Stimulated activated CD4-positive, alpha-beta T cell treated with anti-CD3 and anti-CD28 coated beads, Interleukin-12 subunit alpha, Interleukin-12 subunit beta, amount 100 ng/mL, for 4 hours (primary cell): ENCODE measurements around the gene HS3ST2.
"Not testable (repeated sequence)": the region's sequence is repeated elsewhere in the genome, so short reads cannot be mapped to it uniquely, and the experiment has no call there.

Source experiments
- DNase-seq: peaks from one replicate; pipeline ENCODE4 v3.0.0-alpha.2; 2020

Gene HS3ST2

DNA sequence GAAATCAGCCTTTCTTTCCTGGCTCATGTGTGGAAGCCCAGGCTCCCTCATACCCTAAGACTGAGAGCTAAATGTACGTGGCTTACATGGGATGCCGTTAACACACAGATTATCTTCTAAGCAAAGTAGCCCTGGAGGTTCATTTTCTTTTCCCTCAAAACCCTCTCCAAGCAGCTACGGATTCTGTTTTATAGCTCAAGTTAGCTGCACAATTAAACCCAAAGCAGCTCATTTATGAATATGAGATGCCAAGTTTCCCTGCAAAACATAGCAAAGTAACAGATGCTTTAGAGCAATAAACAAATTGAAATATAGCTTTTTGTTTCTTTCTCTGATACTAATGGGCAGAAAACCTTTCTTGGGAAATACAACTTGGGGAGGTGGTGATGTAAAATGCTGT, 72.0 kb downstream of the HS3ST2 start:
- no peak for DNase-seq

DNA sequence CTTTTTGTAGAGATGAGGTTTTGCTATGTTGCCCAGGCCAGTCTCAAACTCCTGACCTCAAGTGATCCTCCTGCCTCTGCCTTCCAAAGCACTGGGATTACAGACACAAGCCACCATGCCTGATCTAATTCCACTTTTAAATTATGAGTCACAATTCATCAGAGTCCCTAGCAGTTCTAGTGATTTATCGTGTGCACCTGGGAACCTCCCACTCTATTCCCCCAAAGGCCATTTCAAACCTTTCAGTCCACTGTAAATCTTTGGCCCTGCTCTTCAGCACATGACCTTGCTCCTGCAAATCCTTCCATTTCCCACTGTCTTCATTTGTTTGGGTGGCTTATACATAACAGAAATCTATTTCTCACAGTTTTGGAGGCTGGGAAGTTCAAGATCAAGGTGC, 73.0 kb downstream of the HS3ST2 start:
- no peak for DNase-seq

DNA sequence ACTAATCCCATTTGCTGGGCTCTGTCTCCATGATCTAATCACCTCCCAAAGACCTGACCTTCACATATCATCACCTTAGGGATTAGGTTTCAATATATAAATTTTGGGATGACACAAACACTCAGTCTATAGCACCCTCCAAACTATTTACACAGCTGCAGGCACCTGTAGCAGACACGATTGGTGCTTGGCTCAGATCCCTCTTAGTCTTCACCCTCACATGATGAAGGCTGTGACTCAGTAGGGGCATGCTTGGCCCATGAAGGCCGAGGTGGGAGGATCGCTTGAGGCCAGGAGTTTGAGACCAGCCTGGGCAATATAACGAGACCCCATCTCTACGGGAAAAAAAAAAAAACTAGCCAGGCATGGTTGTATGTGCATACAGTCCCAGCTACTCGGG, 73.5 kb downstream of the HS3ST2 start:
- no peak for DNase-seq

DNA sequence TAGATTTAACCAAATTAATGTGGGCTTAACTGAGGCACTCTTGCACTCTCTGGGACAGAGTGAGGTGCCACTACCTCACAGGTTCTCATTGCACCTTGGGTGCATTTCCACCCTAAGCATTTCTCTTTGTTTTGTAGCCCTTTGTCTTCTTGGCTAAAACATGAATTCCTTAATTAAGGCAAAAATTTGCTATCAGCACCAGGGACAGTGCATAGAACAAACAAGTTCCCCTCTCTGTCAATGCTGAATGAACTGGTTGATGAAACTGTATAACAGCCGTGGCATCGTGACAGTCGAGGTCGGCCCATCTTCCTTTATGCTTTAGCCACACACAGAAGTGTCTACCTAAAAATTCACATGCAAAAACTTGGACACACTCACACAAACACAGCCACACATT, 74.8 kb downstream of the HS3ST2 start:
- DNase-seq: no peak

DNA sequence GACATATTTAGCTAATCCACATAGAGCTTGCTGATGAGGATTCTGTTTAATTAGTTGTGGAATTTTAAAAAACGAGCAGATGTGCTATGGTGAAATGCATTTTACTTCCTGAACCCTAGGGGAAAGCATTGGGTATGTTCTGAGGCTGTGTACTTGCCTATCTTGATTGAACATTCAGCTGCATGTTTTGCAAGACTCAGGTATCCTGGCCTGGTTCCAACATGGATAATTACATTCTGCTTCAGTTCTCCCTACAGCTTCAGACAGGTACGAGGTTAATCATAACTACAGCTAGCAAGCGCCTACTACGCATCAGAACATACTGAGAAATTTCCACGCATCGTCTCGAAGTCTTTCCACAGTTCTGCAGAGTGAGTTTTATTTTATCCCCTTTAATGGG, 77.0 kb downstream of the HS3ST2 start:
- no peak for DNase-seq

DNA sequence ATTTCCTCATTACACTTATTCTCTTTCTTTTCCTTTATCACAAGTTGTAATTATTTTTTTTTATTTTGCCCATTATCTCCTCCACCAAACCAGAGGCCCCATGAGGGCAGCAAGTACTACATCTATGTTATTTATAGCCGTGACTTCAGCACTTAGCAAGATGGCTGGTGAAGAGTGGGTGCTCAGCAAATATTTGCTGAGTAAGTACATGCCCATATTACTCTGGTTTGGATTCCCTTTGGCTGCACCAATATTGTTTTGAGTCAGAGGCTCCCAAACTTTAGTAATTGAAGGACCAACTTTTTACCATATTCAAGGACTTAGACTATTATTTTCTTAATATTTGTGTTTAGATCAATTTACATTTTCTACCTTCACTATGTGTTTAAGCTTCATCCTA, 83.2 kb downstream of the HS3ST2 start:
- no peak for DNase-seq

DNA sequence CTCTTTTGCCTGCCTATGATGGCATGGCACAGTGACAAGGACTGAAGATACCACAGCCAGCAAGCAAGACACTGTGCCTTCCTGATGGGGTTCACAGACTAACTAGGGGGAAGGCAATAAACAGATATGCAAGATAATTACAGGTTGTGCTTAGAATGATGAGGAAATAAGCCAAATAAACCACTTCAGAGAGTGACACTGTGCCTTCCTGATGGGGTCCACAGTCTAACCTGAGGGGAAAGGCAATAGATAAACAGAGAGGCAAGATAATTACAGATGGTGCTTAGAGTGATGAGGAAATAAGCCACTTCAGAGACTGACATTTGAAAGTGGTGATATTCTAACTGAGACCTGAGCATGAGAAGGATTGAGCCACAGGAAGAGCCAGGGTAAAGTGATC, 84.2 kb downstream of the HS3ST2 start:
- DNase-seq: no peak

DNA sequence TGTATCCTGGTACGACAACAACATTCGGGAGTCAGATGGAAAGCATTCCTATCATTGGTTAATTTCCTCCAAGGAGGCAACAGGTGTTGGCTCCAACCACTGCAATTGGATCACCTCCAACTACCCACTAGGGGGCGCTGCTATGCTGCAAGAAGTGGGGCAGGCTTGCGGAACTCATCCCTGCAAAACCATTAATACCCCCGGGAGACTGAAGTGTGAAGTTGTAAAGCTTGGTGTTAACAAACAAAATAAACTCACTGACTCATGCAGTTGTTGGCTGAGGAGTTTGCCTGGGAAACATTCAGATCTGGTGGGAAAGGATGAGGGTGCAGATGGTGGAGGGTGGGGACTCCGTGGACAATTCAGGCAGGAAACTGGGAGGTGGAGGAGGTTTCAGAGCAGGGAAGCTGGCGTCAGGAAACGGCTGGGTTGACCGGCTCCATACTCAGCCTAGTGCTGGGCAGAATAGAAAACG, 84.9 kb downstream of the HS3ST2 start:
- DNase-seq: peak; percentile 33

DNA sequence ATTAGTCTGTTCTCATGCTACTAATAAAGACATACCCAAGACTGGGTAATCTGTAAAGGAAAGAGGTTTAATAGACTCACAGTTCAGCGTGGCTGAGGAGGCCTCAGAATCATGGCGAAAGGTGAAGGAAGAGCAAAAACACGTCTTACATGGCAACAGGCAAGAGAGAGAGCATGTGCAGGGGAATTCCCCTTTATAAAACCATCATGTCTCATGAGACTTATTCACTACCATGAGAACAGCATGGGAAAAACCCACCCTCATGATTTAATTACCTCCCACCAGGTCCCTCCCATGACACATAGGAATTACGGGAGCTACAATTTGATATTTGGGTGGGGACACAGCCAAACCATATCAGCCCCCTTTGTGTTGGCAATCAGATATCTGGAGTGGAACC, 85.6 kb downstream of the HS3ST2 start:
- not testable (repeated sequence) for DNase-seq

DNA sequence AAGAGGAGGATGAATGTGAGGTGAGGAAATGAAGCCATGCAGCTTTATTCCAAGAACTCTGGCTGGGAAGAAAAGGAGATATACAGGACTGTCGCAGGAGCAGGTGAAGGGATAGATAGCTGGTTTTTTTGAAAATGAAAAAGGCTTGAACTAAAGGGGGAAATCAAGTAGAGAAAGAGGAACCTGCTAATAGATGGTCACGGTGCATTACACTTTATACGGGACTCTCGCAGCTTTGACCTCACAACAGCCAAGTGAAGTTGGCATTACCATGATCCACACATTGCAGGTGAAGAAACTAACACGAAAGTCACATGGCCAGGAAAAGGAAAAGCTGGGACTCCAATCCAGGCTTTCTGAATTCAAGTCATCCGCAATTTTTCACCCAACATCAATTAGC, 86.9 kb downstream of the HS3ST2 start:
- no peak for DNase-seq

DNA sequence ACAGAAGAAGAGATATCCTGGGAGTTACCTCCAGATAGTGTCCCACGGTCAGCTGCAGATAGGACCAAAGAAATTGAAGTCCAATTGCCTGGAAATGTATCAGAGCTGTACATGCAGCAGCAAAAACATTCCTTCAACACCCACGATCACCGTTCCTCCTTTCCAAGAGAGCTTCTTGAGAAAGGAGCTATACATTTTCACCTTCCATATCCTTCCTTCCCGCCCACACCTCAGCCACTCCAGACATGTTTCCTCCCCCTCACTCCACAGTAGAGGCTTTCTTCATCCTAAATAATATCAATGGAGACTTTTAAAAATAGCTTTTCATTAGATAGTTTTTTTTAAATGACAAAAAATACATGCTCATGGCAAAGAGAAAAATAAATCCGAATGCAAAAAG, 87.6 kb downstream of the HS3ST2 start:
- no peak for DNase-seq

DNA sequence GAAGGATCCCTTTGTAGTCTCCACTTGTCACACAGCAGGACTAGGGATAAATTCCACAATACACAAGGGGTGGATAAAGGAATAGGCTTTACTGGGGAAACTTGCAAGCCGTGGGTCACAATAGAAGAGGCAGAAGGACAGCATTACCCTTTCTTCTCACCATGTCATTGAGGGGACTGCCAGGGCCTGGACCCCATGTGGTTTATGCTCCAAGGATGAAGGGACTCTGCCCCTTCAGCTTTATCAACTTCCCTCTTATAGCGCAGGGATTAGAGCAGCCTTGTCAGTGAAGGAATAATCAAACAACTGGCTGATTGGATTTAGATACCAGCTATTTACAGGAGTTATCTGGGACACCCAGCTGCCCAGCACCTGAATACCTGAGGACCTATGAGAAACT, 89.8 kb downstream of the HS3ST2 start:
- no peak for DNase-seq

DNA sequence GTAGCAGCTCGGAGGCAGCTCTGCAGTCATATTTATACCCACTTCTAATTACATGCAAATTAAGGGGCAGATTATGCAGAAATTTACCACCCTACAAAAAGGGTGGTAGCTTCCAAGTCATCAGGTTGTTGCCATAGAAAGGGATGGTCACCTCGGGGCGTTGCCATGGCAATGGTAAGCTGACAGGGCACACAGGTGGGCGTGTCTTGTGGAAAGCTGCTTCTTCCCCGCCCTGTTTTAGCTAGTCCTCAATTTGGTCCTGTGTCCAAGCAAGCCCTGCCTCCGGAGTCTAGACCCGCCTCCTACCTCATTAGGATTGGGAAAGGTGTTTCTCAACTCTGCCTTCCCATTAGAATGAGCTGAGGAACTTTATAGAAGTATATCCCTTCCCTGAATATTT, 98.7 kb downstream of the HS3ST2 start:
- no peak for DNase-seq

DNA sequence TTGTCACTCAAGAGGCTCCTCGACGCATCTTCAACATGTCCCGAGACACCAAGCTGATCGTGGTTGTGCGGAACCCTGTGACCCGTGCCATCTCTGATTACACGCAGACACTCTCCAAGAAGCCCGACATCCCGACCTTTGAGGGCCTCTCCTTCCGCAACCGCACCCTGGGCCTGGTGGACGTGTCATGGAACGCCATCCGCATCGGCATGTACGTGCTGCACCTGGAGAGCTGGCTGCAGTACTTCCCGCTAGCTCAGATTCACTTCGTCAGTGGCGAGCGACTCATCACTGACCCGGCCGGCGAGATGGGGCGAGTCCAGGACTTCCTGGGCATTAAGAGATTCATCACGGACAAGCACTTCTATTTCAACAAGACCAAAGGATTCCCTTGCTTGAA, 101.0 kb downstream of the HS3ST2 start:
- DNase-seq: no peak

DNA sequence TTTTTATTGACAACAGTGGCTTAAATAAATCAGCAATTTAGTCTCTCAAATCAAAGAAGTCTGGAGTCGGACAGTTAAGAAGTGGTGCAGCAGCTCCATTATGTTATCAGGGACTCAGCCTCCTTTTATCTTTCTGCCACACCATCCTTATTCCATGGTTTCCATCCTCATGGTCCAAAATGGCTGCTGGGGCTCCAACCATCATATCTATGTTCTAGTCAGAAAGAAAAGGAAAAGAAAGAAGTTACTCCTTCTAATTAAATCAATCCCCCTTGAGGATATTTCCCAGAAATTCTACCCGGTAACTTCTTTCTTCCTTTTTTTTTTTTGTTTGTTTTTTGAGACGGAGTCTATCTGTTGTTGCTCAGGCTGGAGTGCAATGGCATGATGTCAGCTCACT, 109.5 kb downstream of the HS3ST2 start:
- no peak for DNase-seq

DNA sequence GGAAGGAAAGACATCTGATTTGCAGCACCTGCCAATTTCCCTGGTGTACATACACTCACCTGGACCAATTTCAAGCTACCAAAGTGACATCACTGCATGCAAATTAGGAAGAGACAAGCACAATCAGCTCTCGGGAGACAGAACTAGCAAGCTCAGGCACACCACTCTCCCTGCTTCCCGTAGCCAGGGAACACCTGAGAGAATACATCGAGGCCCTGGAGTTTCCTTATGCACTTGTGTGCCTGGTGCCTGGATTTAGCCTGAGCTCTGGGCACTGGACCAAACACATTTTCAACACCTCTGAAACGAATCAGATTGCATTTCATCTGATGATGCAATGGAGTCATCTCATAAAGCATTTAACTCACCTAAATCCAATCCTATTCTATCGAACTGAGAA, 110.5 kb downstream of the HS3ST2 start:
- no peak for DNase-seq

DNA sequence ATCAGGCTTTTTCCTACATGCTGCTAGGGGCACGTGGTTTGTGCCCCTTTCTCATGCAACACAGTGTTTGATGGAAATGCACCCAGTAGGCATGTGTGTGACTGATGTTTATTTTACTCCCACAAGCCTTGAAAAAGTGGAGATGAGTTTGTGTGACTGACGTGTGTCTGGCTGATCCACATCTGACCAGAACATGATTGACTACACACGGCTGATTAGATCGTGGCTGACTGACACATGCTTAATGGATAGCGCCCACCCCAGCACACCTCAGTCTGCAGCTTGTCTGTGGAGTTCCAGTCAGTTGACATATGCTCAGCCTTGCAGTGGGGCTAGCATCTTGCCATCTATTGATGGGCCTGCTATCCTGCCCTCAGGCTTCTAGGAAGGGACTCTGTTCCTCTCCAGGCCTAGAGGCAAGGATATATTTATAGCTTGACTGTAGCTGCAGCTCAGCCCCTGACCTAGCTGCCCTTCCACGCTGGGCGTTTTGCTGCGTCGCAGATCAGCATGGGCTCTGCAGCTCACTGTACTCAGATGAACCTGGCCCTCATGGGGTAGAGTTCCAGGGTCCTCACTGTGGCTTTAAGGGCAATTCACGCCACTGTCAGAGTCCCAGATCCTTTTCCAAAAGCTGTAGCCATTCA, 112.3 kb downstream of the HS3ST2 start:
- no peak for DNase-seq

DNA sequence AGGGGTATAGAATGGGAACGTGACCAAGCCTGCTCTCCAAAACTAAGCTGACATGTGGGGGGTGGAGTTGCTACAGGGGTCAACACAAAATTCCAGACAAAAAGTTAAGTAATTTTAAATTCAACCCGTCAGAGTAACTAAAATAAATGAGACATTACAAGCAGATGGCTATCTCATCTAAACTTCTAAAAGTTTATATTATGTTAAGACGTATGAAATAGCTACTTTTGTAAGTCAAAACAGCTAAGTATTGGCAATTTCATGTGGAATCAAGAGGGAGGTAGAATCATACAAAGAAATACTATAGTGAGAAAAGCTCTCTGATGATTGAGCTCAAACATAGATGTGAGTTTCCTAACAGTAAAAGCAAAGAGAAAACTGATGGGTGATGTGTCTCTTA, 113.3 kb downstream of the HS3ST2 start:
- DNase-seq: no peak

DNA sequence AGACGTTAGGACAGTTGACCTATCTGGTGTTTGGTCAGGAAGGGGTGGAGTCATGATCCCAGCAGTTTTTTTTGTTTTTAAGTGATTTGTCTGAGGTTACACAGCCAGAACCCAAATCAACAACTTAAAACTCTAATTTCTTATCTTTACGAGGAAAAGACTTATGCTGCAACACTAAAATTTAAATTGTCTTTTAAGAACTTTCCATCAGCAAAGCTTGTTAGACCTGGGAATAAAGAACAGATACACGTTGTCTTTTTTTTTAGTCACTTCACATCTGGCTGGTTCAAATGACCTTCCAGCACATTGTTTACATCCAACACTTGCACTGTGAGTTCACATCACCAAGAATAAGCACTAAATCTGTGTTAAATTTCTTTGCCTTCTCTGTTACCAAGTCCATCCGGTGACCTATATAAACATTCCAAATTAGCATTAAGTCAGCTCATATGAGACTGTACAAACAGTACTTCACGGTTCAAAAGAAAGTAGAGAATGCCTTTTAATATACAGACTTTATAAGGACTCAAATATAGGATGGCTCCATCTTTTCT, 115.0 kb downstream of the HS3ST2 start:
- no peak for DNase-seq

DNA sequence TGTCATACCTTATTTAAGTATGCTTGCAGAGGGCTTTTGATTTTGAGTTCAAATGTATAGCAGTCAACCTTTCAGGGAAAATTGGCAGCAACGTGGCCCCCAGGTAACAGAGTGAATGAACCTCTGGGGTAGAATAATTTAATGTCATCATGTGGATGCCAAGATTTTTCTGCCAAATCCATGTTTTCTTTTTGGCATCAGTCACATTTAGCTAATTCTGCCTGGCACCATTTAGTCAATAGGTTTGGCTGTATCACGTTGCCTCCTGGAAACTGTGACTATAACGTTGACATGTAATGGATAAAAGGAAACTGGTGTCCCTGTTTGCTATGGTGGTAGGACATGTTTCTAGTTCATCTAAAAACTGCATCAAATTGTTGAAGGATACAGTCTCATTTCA, 115.5 kb downstream of the HS3ST2 start:
- no peak for DNase-seq

DNA sequence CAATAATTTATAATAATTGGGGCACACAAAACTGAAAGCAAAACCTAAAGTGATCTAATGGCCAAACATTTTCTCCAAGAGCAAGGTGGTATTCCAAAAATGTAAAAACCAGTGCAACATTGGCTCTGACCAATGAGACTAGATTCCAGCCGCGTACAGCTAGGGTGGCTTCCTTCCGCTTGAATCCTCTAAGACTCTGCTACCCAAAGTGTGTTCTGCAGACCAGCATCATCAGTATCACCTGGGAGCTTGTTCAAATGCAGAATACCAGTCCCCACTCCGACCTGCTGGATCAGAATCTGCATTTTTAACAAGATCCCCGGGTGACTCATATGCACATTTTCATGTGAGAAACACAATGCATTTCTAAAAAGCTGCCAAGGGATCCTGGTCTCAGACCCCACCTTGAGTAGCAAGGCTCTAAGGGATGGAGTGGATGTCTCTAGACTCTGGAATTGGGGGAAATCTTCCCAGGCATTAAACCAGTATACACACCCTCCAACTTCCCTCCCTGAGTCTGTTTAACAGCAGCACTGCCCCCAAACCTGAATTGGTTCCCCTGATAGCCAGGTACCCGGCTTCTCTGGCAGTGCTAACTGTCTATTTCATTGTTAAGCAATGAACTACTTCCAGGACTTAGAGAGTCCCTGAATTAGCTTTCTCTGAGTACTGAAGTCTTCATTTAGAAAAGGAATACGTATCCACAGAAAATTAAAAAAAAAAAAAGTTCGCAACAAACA, 118.2 kb downstream of the HS3ST2 start:
- DNase-seq: no peak

DNA sequence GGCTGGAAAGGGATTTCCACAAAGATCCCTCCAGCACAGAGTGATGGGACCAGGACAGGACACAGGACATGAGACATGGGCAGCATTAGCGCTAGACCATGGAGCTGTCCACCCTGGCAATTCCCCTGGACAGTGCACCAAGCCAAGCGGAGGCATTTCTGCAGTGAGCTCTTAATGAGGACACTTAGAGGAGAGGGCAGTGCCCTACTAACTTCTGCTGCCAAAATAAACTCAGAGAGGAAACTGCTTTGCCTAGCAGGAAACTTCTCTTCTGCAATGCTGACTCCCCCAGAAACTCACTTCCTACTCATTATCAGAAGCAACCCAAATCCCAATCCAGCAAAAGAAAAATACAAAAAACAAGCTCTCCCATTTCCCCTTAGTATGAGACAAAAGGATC, 119.2 kb downstream of the HS3ST2 start:
- no peak for DNase-seq

DNA sequence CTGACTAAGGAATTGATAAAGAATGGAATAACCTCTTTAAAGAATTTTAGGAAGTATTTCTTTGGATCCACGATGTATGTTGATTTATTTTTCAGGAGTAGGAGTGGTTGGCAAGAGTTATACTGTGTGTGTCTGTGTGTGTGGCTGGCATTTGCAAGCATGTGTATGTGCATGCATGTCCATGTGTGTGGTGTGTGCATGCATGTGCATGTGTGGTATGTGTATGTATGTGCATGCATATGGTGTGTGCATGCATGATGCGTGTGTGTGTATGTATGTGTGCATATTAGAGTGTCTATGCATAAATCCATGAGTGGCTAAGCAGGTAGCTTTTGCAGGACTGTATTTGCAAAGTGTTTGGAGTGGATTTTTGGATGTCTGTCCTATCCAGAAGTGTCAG, 120.8 kb downstream of the HS3ST2 start:
- no peak for DNase-seq

DNA sequence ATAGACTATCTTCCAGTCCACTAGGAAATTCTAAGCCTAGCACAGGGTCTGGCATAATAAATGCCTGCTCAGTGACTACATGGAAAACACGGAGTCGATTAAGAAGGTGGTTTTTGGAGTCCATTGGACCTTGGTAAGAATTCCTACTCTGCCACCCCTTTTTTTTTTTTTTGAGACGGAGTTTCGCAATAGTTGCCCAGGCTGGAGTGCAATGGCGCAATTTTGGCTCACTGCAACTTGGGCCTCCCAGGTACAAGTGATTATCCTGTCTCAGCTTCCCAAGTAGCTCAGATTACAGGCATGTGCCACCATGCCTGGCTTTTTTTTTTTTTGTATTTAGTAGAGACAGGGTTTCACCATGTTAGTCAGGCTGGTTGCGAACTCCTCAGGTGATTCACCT, 123.2 kb downstream of the HS3ST2 start:
- DNase-seq: no peak

DNA sequence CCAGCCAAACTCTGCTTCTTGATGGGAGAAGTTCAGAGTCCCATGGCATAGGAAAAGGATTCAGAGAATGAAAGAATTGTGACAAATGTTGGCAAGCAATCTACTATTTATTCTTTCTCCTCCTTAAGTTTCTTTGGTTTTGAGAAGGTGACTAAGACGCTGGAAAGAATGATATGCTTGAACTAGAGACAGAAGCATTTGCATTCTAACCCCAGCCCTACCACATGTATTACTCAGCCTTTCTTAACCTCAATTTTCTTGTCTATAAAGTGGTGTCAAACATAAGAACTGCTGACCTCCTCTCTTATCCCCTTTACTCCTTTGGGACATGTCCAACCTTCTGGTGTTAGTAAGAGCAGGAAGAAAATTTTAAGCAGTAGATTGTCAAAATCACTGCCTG, 124.7 kb downstream of the HS3ST2 start:
- DNase-seq: no peak
